Spleen (tissue), 7 donors: Measurements from ENCODE around the gene RBBP4.

Source experiments
- CTCF ChIP-seq, 11 experiments: fragments of 200-600 bp in 7 of 11; fragments of 450-650 bp in 4 of 11; sonication (generic) in 4 of 11; IDR thresholded peaks in 8 of 11; conservative IDR thresholded peaks in 3 of 11; 1 replicate in 7 of 11; 2 replicates in 4 of 11; pipeline versions ENCODE4 v1.4.0 to v1.8.0; 2016 to 2021; ENCODE audit warnings: antibody characterized with exemption in 11 of 11, inconsistent platforms in 4 of 11, mild to moderate bottlenecking in 1 of 11
- POLR2A ChIP-seq, 3 donors: fragments of 450-650 bp; IDR thresholded peaks; one replicate each; pipeline ENCODE4 v1.5.1; 2017; ENCODE audit warnings: antibody characterized with exemption in 3 of 3, mild to moderate bottlenecking in 1 of 3
- POLR2AphosphoS5 ChIP-seq, 3 donors: sonication (generic); formaldehyde crosslinking; IDR thresholded peaks; one replicate each; pipeline ENCODE4 v1.5.1; 2017; ENCODE audit warnings: antibody characterized with exemption in 3 of 3
- donor health status: DM: no; HTN: no; CAD: no; lungs with moderate emphysema.
- donor health status: DM: no; HTN: no; CAD: no.
- donor health status: DM: no; HTN: no; CAD: no.

GRCh38 chr1:32619701-32620485 is 31.1 kb upstream of the RBBP4 start:
- TF ChIP-seq CTCF (IDR thresholded peaks at IDR 0.05 in 8 of 11, conservative IDR thresholded peaks at IDR 0.05 in 3 of 11) (no peak), POLR2A (IDR thresholded peaks at IDR 0.05) (no peak), POLR2AphosphoS5 (IDR thresholded peaks at IDR 0.05) (no peak)
